NOMO-1 (cell line): ENCODE measurements around the gene MCRIP2.

Experiments
- DNase-seq, 2 experiments: peaks; one replicate each; lab custom pipeline; 2025; ENCODE audit not compliant: unreplicated experiment in 2 of 2; lab: John Stamatoyannopoulos, UW

The MCRIP2 gene

DNA sequence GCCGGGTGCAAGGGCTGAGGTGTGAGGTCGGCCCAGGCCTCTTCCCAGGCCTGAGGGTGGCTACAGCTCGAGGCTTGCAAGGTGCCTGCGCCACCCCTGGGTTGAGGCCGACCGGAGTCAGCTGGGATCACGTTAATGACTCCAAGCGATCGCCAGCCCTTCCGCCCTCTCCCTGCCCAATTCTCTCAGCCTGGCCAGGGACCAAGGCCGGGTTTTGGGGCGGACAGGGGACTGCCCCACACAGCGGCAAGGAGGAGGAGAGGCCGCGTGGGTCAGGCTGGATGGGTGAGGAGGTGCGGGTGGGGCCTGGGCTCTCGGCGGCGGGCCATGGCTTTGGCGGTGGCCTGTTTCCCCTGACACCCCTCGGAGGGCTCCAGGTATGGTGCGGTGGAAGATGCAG lies 51.7 kb downstream of the MCRIP2 start:
- no peak for DNase-seq

GRCh38 chr16:693766-694165 lies 52.1 kb downstream of the MCRIP2 start:
- no peak for DNase-seq

- DNase-seq: no peak
Observed at GRCh38 chr16:694187-694862, 52.7 kb downstream of the MCRIP2 start.

DNA sequence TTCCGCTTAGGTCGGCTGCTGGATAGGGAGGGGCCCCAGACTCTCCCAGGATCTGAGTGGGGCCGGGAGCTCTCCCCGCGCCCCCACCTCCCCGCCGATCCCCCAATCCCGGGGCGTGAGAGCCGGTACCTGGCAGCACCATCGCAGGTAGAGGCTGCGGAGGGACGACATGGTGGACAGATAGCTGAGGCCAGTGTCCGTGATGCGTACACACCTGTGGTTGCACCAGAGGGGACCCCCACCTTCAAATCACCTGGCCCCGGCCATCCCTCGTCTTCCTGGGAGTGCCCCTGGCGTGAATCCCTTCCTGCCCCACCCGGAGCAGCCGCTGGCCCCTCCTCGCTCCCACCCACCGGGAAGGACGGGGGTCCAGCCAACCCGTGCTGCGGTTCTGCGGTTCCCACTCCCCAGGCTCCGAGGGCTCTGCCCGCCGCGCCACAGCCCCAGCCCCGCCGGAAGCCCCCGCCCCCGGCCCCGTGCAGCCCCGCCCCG lies 53.3 kb downstream of the MCRIP2 start:
- DNase-seq: no peak

DNA sequence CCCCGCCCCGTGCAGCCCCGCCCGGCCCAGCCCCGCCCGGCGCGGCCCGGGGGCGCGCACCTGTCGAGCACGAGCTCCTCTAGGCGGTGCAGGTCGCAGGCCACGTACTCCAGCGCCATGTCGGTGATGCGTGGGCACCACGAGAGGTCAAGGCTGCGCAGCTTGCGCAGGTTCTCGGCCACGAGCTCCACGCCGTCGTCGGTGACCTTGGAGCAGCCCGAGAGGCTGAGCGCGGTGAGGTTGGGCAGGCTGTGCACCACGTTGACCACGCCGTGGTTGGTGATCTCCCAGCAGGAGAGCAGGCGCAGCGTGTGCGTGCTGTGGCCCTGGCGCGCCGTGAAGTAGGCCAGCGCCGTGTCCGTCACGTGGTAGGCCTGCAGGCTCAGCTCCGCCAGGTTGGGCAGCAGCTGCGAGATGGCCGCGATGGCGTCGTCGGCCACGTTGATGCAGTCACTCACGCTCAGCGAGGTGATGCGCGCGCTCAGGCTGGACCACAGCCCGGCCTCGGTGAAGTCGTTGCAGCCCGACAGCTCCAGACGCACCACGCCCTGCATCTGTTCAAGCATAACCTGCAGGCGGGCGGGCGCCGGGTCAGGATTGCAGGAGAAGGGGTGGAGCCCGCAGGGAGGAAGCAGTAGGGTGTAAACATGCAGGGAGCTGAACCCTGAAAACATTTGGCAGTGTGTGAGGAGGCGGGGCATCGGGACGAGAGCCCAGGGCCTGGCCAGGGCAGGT lies 53.9 kb downstream of the MCRIP2 start:
- peak; percentile 23 to 44 for DNase-seq
